HepG2 (cell line): ENCODE measurements around the gene SMO. TPM values are rescaled to one million over a fixed set of nuclear protein-coding genes. Genes with fewer than 3 reads are reported as not detected.

Experiments used
- CBX1 ChIP-seq: IDR thresholded peaks from one replicate; pipeline ENCODE4 v1.6.1; 2016; ENCODE audit warnings: antibody characterized with exemption, low read depth
- ERF ChIP-seq: IDR thresholded peaks from 2 replicates; pipeline ENCODE4 v1.6.1; 2018; ENCODE audit warnings: missing biosample characterization, missing genetic modification reagents
- ETV5 ChIP-seq: IDR thresholded peaks from 2 replicates; pipeline ENCODE4 v1.6.1; 2018; ENCODE audit warnings: missing biosample characterization, missing genetic modification reagents, inconsistent platforms, borderline replicate concordance
- GABPB1 ChIP-seq: IDR thresholded peaks from 2 replicates; pipeline ENCODE4 v1.6.1; 2016; ENCODE audit warnings: mild to moderate bottlenecking, missing genetic modification reagents, moderate library complexity, missing compliant biosample characterization
- GLI4 ChIP-seq: sonication (generic); formaldehyde crosslinking; IDR thresholded peaks from 2 replicates; pipeline ENCODE4 v1.5.1; 2020; ENCODE audit warnings: missing genetic modification reagents, mild to moderate bottlenecking, moderate library complexity, borderline replicate concordance
- GTF3A ChIP-seq: sonication (generic); formaldehyde crosslinking; conservative IDR thresholded peaks from 2 replicates; pipeline ENCODE4 v1.4.0; 2020; ENCODE audit warnings: mild to moderate bottlenecking, missing genetic modification reagents
- KAT8 ChIP-seq: IDR thresholded peaks from 2 replicates; pipeline ENCODE4 v1.6.1; 2016; ENCODE audit warnings: missing genetic modification reagents, missing compliant biosample characterization
- MAFF ChIP-seq: IDR thresholded peaks from 2 replicates; pipeline ENCODE4 v1.6.1; 2011; ENCODE audit warnings: low read depth, low read length, improper control_type of control experiment
- MED13 ChIP-seq: sonication (generic); formaldehyde crosslinking; IDR thresholded peaks from 2 replicates; pipeline ENCODE4 v1.5.0; 2020; ENCODE audit warnings: missing genetic modification reagents
- MTA1 ChIP-seq: sonication (generic); formaldehyde crosslinking; IDR thresholded peaks from 2 replicates; pipeline ENCODE4 v1.4.0; 2020; ENCODE audit warnings: missing genetic modification reagents, mild to moderate bottlenecking, borderline replicate concordance
- MYC ChIP-seq: sonication (generic); formaldehyde crosslinking; IDR thresholded peaks from 2 replicates; pipeline ENCODE4 v1.9.0; 2021; ENCODE audit warnings: missing genetic modification reagents, borderline replicate concordance
- POLR2A ChIP-seq, 2 experiments: IDR thresholded peaks; 2 replicates each; pipeline ENCODE4 v1.6.1; 2011; ENCODE audit warnings: low read depth in 2 of 2, low read length in 2 of 2, mild to moderate bottlenecking in 1 of 2, moderate library complexity in 1 of 2; ENCODE audit not compliant: insufficient read depth in 1 of 2
- POLR2AphosphoS5 ChIP-seq: IDR thresholded peaks from 2 replicates; pipeline ENCODE4 v1.6.1; 2012; ENCODE audit warnings: low read depth, low read length
- SAP130 ChIP-seq: IDR thresholded peaks from 2 replicates; pipeline ENCODE4 v1.6.1; 2016; ENCODE audit warnings: low read depth
- SIX4 ChIP-seq: sonication (generic); formaldehyde crosslinking; IDR thresholded peaks from 2 replicates; pipeline ENCODE4 v1.4.0; 2020; ENCODE audit warnings: missing genetic modification reagents
- WIZ ChIP-seq: sonication (generic); formaldehyde crosslinking; IDR thresholded peaks from 2 replicates; pipeline ENCODE4 v1.5.1; 2020; ENCODE audit warnings: mild to moderate bottlenecking, missing genetic modification reagents
- ZBTB7B ChIP-seq: sonication (generic); formaldehyde crosslinking; IDR thresholded peaks from 2 replicates; pipeline ENCODE4 v1.4.0; 2020; ENCODE audit warnings: missing genetic modification reagents
- ZFP36 ChIP-seq: fragments of 150-350 bp; IDR thresholded peaks from 2 replicates; pipeline ENCODE4 v1.6.1; 2018; ENCODE audit warnings: borderline replicate concordance, low read length, low read depth; ENCODE audit not compliant: partially characterized antibody
- ZFP41 ChIP-seq: sonication (generic); formaldehyde crosslinking; IDR thresholded peaks from 2 replicates; pipeline ENCODE4 v1.4.0; 2020; ENCODE audit warnings: mild to moderate bottlenecking, missing genetic modification reagents, borderline replicate concordance
- ZNF138 ChIP-seq: sonication (generic); formaldehyde crosslinking; IDR thresholded peaks from 2 replicates; pipeline ENCODE4 v1.5.0; 2020; ENCODE audit warnings: mild to moderate bottlenecking, low read depth, missing genetic modification reagents
- ZNF333 ChIP-seq: sonication (generic); formaldehyde crosslinking; IDR thresholded peaks from 2 replicates; pipeline ENCODE4 v1.4.0; 2020; ENCODE audit warnings: mild to moderate bottlenecking, missing genetic modification reagents, borderline replicate concordance
- ZNF350 ChIP-seq: sonication (generic); formaldehyde crosslinking; IDR thresholded peaks from 2 replicates; pipeline ENCODE4 v1.4.0; 2020; ENCODE audit warnings: mild to moderate bottlenecking, low read depth, missing genetic modification reagents, borderline replicate concordance
- ZNF484 ChIP-seq: sonication (generic); formaldehyde crosslinking; IDR thresholded peaks from 2 replicates; pipeline ENCODE4 v1.5.1; 2020; ENCODE audit warnings: mild to moderate bottlenecking, low read depth, missing genetic modification reagents, borderline replicate concordance
- ZNF768 ChIP-seq: sonication (generic); formaldehyde crosslinking; IDR thresholded peaks from 2 replicates; pipeline ENCODE4 v1.4.0; 2020; ENCODE audit warnings: missing genetic modification reagents
- ZNF782 ChIP-seq: sonication (generic); formaldehyde crosslinking; IDR thresholded peaks from 2 replicates; pipeline ENCODE4 v1.4.0; 2020; ENCODE audit warnings: missing genetic modification reagents, mild to moderate bottlenecking, borderline replicate concordance
- ZSCAN25 ChIP-seq: sonication (generic); formaldehyde crosslinking; IDR thresholded peaks from 2 replicates; pipeline ENCODE4 v1.8.0; 2022; ENCODE audit warnings: mild to moderate bottlenecking, missing genetic modification reagents
- polyA plus RNA-seq, 8 experiments: library from polyadenylated mRNA; depleted of rRNA in 3 of 8; stranded (reverse) in 7 of 8; unstranded in 1 of 8; fragments of >200 nt; fragmentation: Illumina TruSeq in 4 of 8; extraction: Trizol in 4 of 8; gene quantifications; 2 replicates each; pipeline versions ENCODE4 v1.2.1 to v1.2.3, GENCODE V29; 2011 to 2016; ENCODE audit warnings: low read depth in 4 of 8, missing spikeins in 1 of 8, mixed read lengths in 1 of 8; ENCODE audit not compliant: insufficient read depth in 1 of 8
- total RNA-seq, 5 experiments: library from RNA; depleted of rRNA; stranded (reverse); fragments of >200 nt; fragmentation: Illumina TruSeq; extraction: Trizol; gene quantifications; 2 replicates each; pipeline ENCODE4 v1.2.3, GENCODE V29; 2016; ENCODE audit warnings: low read depth in 1 of 5
- TF ChIP-seq, protein P1 (sequence below): sonication (generic); formaldehyde crosslinking; IDR thresholded peaks from 2 replicates; pipeline ENCODE4 v1.9.0; 2022; ENCODE audit warnings: low read depth, missing genetic modification reagents
- TF ChIP-seq, protein P2 (sequence below): sonication (generic); formaldehyde crosslinking; IDR thresholded peaks from 2 replicates; pipeline ENCODE4 v1.9.0; 2021; ENCODE audit warnings: missing genetic modification reagents, mild to moderate bottlenecking, borderline replicate concordance
- TF ChIP-seq, protein P3 (sequence below): sonication (generic); formaldehyde crosslinking; IDR thresholded peaks from 2 replicates; pipeline ENCODE4 v1.4.0; 2020; ENCODE audit warnings: missing genetic modification reagents, borderline replicate concordance

SMO gene
- total and polyA plus RNA-seq, 2 of the 13 experiments (the other 11 are each of a cell fraction or from before 2014, with no cell fraction given), result 23.8 to 32.3 TPM

DNA sequence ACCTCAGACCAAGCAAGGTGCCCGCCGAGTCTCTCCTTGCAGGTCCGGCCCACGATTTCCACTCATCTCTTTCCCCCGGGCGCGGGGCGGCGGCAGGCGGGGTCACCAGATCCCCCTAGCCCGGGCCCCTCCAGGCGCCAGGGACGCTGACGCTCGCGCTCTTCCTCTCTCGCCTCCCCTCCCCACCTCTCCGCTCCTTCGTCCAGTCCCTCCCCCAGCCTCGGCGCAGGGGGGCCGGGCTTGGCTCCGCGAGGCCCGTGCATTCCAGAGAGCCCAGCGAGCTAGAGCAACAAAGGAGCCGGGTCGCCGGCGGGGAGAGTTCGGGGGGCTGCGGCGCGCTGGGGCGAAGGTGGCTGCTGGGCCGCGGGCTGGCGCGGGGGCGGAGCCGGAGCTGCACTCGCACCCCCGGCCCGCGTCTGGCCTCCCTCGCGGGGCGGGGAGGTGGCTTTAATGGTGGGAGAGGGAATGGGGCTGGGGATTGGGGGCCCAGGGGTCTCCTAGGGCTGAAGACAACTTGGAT lies at the start of gene SMO (continued):
- no peak for TF ChIP-seq WIZ
- TF ChIP-seq, protein P1, sequence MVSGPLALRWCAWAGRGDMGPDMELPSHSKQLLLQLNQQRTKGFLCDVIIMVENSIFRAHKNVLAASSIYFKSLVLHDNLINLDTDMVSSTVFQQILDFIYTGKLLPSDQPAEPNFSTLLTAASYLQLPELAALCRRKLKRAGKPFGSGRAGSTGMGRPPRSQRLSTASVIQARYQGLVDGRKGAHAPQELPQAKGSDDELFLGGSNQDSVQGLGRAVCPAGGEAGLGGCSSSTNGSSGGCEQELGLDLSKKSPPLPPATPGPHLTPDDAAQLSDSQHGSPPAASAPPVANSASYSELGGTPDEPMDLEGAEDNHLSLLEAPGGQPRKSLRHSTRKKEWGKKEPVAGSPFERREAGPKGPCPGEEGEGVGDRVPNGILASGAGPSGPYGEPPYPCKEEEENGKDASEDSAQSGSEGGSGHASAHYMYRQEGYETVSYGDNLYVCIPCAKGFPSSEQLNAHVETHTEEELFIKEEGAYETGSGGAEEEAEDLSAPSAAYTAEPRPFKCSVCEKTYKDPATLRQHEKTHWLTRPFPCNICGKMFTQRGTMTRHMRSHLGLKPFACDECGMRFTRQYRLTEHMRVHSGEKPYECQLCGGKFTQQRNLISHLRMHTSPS (CRISPR knock-in tag), result no peak
- 0 out of 2 replicates have a peak, but pooled peaks have one; percentile 11 for TF ChIP-seq ETV5
- 0 out of 2 replicates have a peak, but pooled peaks have one; percentile 42 for TF ChIP-seq ERF (CRISPR knock-in tag)
- no peak for TF ChIP-seq CBX1
- peak; percentile 32 to 77; a peak in 2 of 4 replicates for TF ChIP-seq POLR2A (IDR thresholded peaks at IDR 0.05; ENCODE audit: insufficient read depth in 1 of 2, low read depth in 2 of 2, low read length in 2 of 2)
- TF ChIP-seq KAT8 (CRISPR knock-in tag), result peak; percentile 62
- TF ChIP-seq SAP130 (CRISPR knock-in tag), result peak; percentile 68
- TF ChIP-seq MYC, result peak; percentile 56; the same call in 1 of the 2 replicates
- TF ChIP-seq POLR2AphosphoS5, result peak; percentile 66; the same call in 1 of the 2 replicates
- TF ChIP-seq ZNF768, result peak; percentile 64; the same call in 1 of the 2 replicates
- TF ChIP-seq ZBTB7B (CRISPR knock-in tag), result peak; percentile 28; the same call in 1 of the 2 replicates
- no peak for TF ChIP-seq GLI4 (CRISPR knock-in tag)
- TF ChIP-seq ZFP36, result no peak
- TF ChIP-seq ZNF350, result peak; percentile 30; the same call in 1 of the 2 replicates
- no peak for TF ChIP-seq MAFF
- no peak for TF ChIP-seq GTF3A (CRISPR knock-in tag)
- TF ChIP-seq, protein P2, sequence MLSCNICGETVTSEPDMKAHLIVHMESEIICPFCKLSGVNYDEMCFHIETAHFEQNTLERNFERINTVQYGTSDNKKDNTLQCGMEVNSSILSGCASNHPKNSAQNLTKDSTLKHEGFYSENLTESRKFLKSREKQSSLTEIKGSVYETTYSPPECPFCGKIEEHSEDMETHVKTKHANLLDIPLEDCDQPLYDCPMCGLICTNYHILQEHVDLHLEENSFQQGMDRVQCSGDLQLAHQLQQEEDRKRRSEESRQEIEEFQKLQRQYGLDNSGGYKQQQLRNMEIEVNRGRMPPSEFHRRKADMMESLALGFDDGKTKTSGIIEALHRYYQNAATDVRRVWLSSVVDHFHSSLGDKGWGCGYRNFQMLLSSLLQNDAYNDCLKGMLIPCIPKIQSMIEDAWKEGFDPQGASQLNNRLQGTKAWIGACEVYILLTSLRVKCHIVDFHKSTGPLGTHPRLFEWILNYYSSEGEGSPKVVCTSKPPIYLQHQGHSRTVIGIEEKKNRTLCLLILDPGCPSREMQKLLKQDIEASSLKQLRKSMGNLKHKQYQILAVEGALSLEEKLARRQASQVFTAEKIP (CRISPR knock-in tag), result no peak
- TF ChIP-seq ZNF484 (CRISPR knock-in tag), result no peak
- no peak for TF ChIP-seq SIX4 (CRISPR knock-in tag)
- TF ChIP-seq GABPB1 (CRISPR knock-in tag), result peak; percentile 65
- TF ChIP-seq, protein P3, sequence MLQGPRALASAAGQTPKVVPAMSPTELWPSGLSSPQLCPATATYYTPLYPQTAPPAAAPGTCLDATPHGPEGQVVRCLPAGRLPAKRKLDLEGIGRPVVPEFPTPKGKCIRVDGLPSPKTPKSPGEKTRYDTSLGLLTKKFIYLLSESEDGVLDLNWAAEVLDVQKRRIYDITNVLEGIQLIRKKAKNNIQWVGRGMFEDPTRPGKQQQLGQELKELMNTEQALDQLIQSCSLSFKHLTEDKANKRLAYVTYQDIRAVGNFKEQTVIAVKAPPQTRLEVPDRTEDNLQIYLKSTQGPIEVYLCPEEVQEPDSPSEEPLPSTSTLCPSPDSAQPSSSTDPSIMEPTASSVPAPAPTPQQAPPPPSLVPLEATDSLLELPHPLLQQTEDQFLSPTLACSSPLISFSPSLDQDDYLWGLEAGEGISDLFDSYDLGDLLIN (CRISPR knock-in tag), result no peak
- 0 out of 2 replicates have a peak, but pooled peaks have one; percentile 1 for TF ChIP-seq ZNF333 (CRISPR knock-in tag)
- TF ChIP-seq MTA1, result peak; percentile 50; the same call in 1 of the 2 replicates
- TF ChIP-seq ZFP41 (CRISPR knock-in tag), result no peak
- no peak for TF ChIP-seq MED13 (CRISPR knock-in tag)
- no peak for TF ChIP-seq ZNF138 (CRISPR knock-in tag)
- no peak for TF ChIP-seq ZNF782 (CRISPR knock-in tag)
- peak; percentile 58; the same call in 1 of the 2 replicates for TF ChIP-seq ZSCAN25
